Astrocyte (in vitro differentiated cells and primary cell): Measurements from ENCODE around the gene PCED1A. TPM values are rescaled to one million over a fixed set of nuclear protein-coding genes. Genes with fewer than 3 reads are reported as not detected.

Experiments
- DNase-seq: peaks from one replicate; pipeline ENCODE4 v3.0.0-alpha.2; 2010; ENCODE audit warnings: low read depth
- FAIRE-seq: peaks from 2 replicates; lab custom pipeline; 2011; peaks lifted over from hg19 to GRCh38; lab: Jason Lieb, UNC
- H2AFZ ChIP-seq: 2 replicates; pipeline ENCODE4 v1.6.0; 2012; ENCODE audit warnings: low read depth, low read length, inconsistent platforms
- H3K27ac ChIP-seq: 2 replicates; pipeline ENCODE4 v1.5.1; 2011; ENCODE audit warnings: low read depth, low read length, inconsistent platforms
- H3K27me3 ChIP-seq: 2 replicates; pipeline ENCODE4 v1.6.0; 2011; ENCODE audit warnings: low read length, inconsistent platforms; ENCODE audit not compliant: insufficient read depth
- H3K36me3 ChIP-seq: 2 replicates; pipeline ENCODE4 v1.5.1; 2011; ENCODE audit warnings: low read length, inconsistent platforms; ENCODE audit not compliant: insufficient read depth
- H3K4me1 ChIP-seq: 2 replicates; pipeline ENCODE4 v1.5.1; 2011; ENCODE audit warnings: low read length, inconsistent platforms; ENCODE audit not compliant: insufficient read depth
- H3K4me2 ChIP-seq: 2 replicates; pipeline ENCODE4 v1.6.0; 2012; ENCODE audit warnings: low read length, inconsistent platforms
- H3K4me3 ChIP-seq: 2 replicates; pipeline ENCODE4 v1.5.1; 2011; ENCODE audit warnings: low read depth, mild to moderate bottlenecking, low read length, inconsistent platforms; ENCODE audit not compliant: insufficient read depth
- H3K79me2 ChIP-seq: 2 replicates; pipeline ENCODE4 v1.6.0; 2012; ENCODE audit warnings: mild to moderate bottlenecking, low read length, inconsistent platforms; ENCODE audit not compliant: insufficient read depth
- H3K9ac ChIP-seq: 2 replicates; pipeline ENCODE4 v1.6.0; 2012; ENCODE audit warnings: mild to moderate bottlenecking, low read length, inconsistent platforms
- H3K9me3 ChIP-seq: 2 replicates; pipeline ENCODE4 v1.5.1; 2012; ENCODE audit warnings: low read depth, mild to moderate bottlenecking, low read length, inconsistent platforms; ENCODE audit not compliant: insufficient read depth
- H4K20me1 ChIP-seq: 2 replicates; pipeline ENCODE4 v1.6.0; 2012; ENCODE audit warnings: low read length, inconsistent platforms; ENCODE audit not compliant: insufficient read depth
- H3K27ac Mint-ChIP-seq: one replicate; pipeline ENCODE4 v1.8.0; 2021; ENCODE audit warnings: mild to moderate bottlenecking, mixed read lengths; ENCODE audit not compliant: unreplicated experiment
- H3K27me3 Mint-ChIP-seq: one replicate; pipeline ENCODE4 v1.8.0; 2021; ENCODE audit warnings: low read depth, mixed read lengths; ENCODE audit not compliant: unreplicated experiment
- H3K36me3 Mint-ChIP-seq: one replicate; pipeline ENCODE4 v1.8.0; 2021; ENCODE audit warnings: low read depth, mixed read lengths; ENCODE audit not compliant: unreplicated experiment
- H3K4me1 Mint-ChIP-seq: one replicate; pipeline ENCODE4 v1.8.0; 2021; ENCODE audit warnings: low read depth, mixed read lengths; ENCODE audit not compliant: unreplicated experiment
- H3K4me3 Mint-ChIP-seq: one replicate; pipeline ENCODE4 v1.8.0; 2021; ENCODE audit warnings: mild to moderate bottlenecking, moderate library complexity, mixed read lengths; ENCODE audit not compliant: unreplicated experiment
- H3K9me3 Mint-ChIP-seq: one replicate; pipeline ENCODE4 v1.8.0; 2021; ENCODE audit warnings: mild to moderate bottlenecking, mixed read lengths; ENCODE audit not compliant: unreplicated experiment
- EZH2 ChIP-seq: IDR thresholded peaks from 2 replicates; pipeline ENCODE4 v1.6.1; 2012; ENCODE audit warnings: mild to moderate bottlenecking, low read length, inconsistent platforms; ENCODE audit not compliant: insufficient read depth
- total RNA-seq: library from RNA; stranded (reverse); gene quantifications from 2 replicates; pipeline ENCODE4 v1.2.1, GENCODE V29; 2021
- TF ChIP-seq, protein P1 (sequence below): IDR thresholded peaks from 2 replicates; pipeline ENCODE4 v1.5.1; 2011; ENCODE audit warnings: low read depth, mild to moderate bottlenecking, inconsistent platforms, low read length, moderate library complexity; ENCODE audit not compliant: insufficient read depth

PCED1A gene
- total RNA-seq, 1 donor from 2014 or later: 17.2 TPM

- no peak for TF ChIP-seq EZH2
- TF ChIP-seq, protein P1, sequence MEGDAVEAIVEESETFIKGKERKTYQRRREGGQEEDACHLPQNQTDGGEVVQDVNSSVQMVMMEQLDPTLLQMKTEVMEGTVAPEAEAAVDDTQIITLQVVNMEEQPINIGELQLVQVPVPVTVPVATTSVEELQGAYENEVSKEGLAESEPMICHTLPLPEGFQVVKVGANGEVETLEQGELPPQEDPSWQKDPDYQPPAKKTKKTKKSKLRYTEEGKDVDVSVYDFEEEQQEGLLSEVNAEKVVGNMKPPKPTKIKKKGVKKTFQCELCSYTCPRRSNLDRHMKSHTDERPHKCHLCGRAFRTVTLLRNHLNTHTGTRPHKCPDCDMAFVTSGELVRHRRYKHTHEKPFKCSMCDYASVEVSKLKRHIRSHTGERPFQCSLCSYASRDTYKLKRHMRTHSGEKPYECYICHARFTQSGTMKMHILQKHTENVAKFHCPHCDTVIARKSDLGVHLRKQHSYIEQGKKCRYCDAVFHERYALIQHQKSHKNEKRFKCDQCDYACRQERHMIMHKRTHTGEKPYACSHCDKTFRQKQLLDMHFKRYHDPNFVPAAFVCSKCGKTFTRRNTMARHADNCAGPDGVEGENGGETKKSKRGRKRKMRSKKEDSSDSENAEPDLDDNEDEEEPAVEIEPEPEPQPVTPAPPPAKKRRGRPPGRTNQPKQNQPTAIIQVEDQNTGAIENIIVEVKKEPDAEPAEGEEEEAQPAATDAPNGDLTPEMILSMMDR: no peak
- Histone ChIP-seq H3K9ac (no peak overlapping the region), H3K27ac (no peak overlapping the region), H3K27me3 (peaks cover 19% of the 10 kb centered on the region), H3K79me2 (no peaks in the 10 kb centered on the region), H4K20me1 (no peaks in the 10 kb centered on the region), H3K4me2 (no peak overlapping the region), H3K9me3 (no peaks in the 10 kb centered on the region), H3K36me3 (no peaks in the 10 kb centered on the region), H3K4me3 (no peak overlapping the region), H2AFZ (no peak overlapping the region), H3K4me1 (peaks cover 5% of the 10 kb centered on the region)
- Mint-ChIP-seq H3K4me3 (no peak overlapping the region), H3K9me3 (peaks cover 2% of the 10 kb centered on the region), H3K36me3 (peaks cover 3% of the 10 kb centered on the region), H3K27ac (no peak overlapping the region), H3K4me1 (peaks cover 5% of the 10 kb centered on the region), H3K27me3 (peaks cover 21% of the 10 kb centered on the region)
- FAIRE-seq (no peak), DNase-seq (no peak)
These were observed 11.1 kb downstream of the PCED1A start for GRCh38 chr20:2829376-2829775.

- Mint-ChIP-seq H3K4me1 (peaks cover 4% of the 10 kb centered on the region), H3K36me3 (no peaks in the 10 kb centered on the region), H3K27ac (no peak overlapping the region), H3K27me3 (peaks cover 22% of the 10 kb centered on the region), H3K9me3 (peaks cover 4% of the 10 kb centered on the region), H3K4me3 (no peak overlapping the region)
- H3K27ac ChIP-seq: no peak overlapping the region
- H3K9me3 ChIP-seq: no peaks in the 10 kb centered on the region
- no peak for FAIRE-seq
- no peak for TF ChIP-seq EZH2
- TF ChIP-seq, protein P1: no peak
- no peak overlapping the region for H3K4me3 ChIP-seq
- H3K4me1 ChIP-seq: peaks cover under 1% of the 10 kb centered on the region
- DNase-seq: no peak
- no peaks in the 10 kb centered on the region for H3K36me3 ChIP-seq
- H2AFZ ChIP-seq: no peak overlapping the region
- no peaks in the 10 kb centered on the region for H4K20me1 ChIP-seq
- peaks cover 25% of the 10 kb centered on the region for H3K27me3 ChIP-seq
- no peak overlapping the region for H3K4me2 ChIP-seq
- no peak overlapping the region for H3K9ac ChIP-seq
- H3K79me2 ChIP-seq: no peaks in the 10 kb centered on the region
These were observed 13.8 kb downstream of the PCED1A start for GRCh38 chr20:2826655-2827054.

DNA sequence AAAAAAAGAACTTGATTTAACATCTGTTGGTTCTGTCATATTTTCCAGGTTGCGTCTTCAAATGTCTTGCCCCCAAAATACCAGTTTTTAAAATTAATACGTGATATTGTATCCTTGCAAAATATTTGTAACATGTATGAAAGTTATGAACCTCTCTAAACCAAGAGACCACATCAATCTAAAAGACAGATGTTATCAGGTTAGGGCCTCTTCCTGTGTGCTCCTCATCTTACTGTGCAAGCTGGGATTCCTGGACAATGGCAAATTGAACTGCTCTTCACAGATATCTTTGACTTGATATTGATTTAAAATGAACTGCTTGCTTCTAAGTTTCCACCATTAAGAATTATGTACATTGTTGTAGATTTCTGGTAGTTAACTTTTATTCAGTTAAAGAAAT is 14.7 kb downstream of the PCED1A start:
- no peaks in the 10 kb centered on the region for H3K9me3 ChIP-seq
- FAIRE-seq (no peak), DNase-seq (no peak)
- H3K27ac ChIP-seq: no peak overlapping the region
- Mint-ChIP-seq H3K4me3 (no peak overlapping the region), H3K9me3 (peaks cover 5% of the 10 kb centered on the region), H3K36me3 (no peaks in the 10 kb centered on the region), H3K27me3 (peaks cover 24% of the 10 kb centered on the region), H3K4me1 (peaks cover 4% of the 10 kb centered on the region), H3K27ac (no peak overlapping the region)
- no peak overlapping the region for H2AFZ ChIP-seq
- TF ChIP-seq EZH2: no peak
- TF ChIP-seq, protein P1: no peak
- H3K9ac ChIP-seq: no peak overlapping the region
- peaks cover 28% of the 10 kb centered on the region for H3K27me3 ChIP-seq
- H3K4me3 ChIP-seq: no peak overlapping the region
- no peaks in the 10 kb centered on the region for H3K36me3 ChIP-seq
- peaks cover 2% of the 10 kb centered on the region for H3K4me1 ChIP-seq
- H3K79me2 ChIP-seq: no peaks in the 10 kb centered on the region
- H4K20me1 ChIP-seq: no peaks in the 10 kb centered on the region
- H3K4me2 ChIP-seq: no peak overlapping the region
